ENCODE data around the gene ITGA3. TPM values are rescaled to one million over a fixed set of nuclear protein-coding genes. Genes with fewer than 3 reads are reported as not detected.
A peak's percentile ranks its signal among the peaks of the same experiment; 100 is the strongest.

The ITGA3 gene
- polyA plus RNA-seq, 3 donors, result 104 to 119 (median 112) TPM

DNA sequence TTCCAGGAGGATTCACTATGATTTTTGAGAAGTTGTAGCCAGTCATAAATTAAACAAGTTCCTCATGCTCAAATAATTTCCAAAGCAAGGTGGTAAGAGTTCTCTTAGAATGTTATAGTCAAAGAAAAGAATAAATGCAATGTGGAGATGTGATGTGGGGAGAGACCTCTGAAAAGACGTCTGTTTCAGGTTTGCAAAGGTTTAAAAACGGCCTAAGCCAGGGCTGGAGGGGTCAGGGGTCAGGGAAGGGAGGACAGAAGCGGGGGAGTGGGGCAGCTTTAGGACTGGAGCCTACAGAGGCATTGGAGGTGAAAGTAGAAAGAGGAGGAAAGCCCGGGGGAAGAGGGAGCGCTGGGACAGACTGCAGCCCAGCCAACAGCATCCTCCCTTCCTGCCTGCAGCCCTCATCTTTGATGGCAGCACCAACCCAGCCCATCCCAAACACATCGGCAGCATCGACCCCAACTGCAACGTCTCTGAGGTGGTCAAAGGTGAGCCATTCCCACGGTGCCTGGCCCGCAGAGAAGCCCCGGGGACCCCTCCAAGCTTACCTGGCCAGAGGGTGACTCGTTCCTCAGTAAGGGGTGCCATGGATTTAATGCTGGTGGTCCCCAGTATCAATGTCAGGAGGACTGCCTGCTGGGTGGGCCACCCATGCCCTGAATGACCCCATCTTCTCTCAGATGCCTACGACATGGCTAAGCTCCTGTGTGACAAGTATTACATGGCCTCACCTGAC is 50.7 kb downstream of the ITGA3 start:
- DNase-seq, result no peak

GRCh38 chr17:50107790-50108414 is 52.0 kb downstream of the ITGA3 start:
- DNase-seq, result no peak

GRCh38 chr17:50108556-50108955 is 52.6 kb downstream of the ITGA3 start:
- no peak for DNase-seq

DNA sequence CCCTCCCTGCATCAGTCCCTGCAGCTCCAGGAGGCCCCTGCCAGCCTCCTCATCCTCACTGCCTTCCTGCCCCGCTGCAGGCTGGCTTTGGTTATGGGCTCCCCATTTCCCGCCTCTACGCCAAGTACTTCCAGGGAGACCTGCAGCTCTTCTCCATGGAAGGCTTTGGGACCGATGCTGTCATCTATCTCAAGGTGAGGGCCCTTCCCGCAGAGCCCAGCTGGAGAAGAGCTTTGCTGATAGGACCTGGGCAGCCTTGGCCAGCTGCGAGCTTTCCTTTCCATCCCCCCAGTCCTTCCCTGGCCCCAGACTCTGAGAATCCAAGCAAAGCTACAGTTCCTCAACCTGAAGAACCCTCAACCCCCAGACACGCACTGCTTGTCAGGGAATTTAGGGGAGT is 53.3 kb downstream of the ITGA3 start:
- DNase-seq, result no peak

DNA sequence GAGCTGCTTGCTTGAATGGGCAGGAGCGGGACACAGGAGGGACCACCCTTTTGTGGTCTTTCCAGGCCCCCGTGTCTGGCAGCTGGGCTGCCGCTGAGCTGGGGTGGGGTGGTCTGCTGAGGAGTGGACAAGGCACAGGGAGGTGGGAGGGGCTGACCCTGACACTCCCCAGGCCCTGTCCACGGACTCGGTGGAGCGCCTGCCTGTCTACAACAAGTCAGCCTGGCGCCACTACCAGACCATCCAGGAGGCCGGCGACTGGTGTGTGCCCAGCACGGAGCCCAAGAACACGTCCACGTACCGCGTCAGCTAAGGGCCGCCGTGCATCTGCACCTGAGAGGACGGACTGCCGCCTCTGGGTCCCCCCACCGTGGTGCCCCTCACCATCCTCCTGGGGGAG is 53.9 kb downstream of the ITGA3 start:
- no peak for DNase-seq

GRCh38 chr17:50110591-50111349 is 54.9 kb downstream of the ITGA3 start:
- DNase-seq, result no peak

GRCh38 chr17:50111673-50112655 is 56.1 kb downstream of the ITGA3 start:
- no peak for DNase-seq

DNA sequence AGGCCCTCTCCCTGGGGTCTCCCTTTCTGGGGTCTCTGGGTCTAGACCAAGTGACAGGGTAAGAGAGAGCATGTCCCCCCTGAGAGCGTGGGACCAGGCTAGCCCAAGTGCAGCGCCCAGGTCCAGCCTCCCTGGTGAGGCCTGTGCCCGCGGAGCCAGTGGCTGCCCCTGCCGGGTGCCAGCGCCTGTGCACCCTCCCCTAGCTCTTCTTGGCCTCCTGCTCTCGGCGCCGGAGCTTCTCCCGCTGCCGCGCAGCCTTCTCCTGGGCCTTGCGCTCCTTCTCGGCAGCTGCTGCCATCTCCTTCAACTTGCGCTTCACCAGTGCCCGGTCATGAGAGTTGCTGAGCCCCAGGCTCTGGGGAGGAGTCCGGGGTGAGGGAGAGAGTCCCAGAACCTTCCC is 56.8 kb downstream of the ITGA3 start:
- no peak for DNase-seq

DNA sequence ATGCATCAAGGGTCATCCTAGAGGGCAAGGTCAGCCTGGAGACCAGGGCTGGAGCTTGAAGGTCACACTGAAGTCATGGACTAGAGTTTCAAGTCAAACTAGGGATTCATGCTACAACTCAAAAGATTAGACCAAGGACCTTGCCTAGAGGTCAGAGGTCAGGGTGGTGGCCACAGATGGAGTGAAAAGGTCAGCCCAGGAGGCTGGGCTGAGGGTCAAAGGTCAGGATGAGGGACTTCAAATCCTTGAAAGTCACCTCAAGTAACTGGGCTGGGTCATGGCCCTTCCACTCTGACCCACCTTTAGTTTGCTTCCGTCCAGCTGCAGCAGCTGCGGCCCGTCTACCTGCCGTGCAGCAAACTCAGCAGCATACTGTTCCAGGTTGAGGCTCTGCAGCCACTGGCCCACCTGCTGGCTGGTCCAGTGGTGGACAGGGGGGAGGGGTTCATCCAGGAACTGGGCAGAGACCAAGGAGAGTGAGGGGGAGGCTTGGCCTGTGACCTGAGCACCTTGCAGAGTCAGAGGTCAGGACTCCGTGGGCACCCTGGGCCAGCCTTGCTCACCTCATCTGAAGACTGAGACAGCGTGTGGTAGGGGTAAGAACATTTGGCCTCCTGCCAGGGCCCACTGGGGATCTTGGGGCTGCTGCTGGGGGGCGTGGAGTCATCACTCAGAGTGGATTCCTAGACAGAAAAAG is 57.9 kb downstream of the ITGA3 start:
- DNase-seq, result no peak

DNA sequence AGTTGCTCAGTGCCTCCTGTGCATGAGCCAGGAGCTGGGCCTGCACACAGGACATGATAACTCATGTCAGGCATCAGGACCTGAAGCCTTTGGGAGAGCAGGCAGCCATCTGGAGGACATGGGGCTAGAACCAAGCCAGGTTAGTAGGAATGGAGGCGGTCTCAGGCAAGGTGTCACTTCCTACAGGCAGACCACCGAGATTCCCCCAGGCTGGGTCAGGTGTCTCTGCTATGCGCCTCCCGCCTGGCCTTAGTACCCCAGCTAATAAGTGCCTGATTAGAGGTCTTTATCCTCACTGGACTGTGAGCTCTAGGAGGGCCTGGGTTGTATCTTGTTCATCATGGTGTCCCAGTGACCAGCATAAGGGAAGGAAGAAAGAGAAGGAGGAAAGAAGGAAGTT is 58.5 kb downstream of the ITGA3 start:
- DNase-seq, result no peak

DNA sequence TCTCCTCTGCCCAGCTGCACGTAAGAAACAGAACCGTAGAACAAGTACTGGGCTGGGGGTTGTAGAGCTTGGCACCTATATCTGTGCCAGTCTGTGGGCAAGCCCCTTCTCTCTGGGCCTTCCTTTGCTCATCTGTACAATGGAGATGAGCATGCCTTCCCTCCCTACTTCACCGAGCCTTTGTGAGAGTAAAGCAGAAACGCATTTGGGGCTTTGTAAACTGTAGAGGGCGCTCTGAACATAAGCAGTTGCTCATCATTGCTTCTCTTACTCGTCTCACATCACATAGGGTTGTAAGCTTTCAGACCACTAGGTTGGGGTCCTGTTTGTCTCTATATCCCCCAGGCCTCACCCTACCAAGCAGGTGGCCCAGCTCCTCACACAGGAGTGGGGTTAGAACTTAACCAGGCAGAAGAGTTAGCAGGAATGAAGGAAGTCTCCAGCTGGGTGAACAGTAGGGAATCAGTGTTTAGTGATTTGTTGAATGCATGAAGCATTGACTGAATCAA is 59.0 kb downstream of the ITGA3 start:
- no peak for DNase-seq

GRCh38 chr17:50115756-50116155 is 59.8 kb downstream of the ITGA3 start:
- DNase-seq, result no peak

DNA sequence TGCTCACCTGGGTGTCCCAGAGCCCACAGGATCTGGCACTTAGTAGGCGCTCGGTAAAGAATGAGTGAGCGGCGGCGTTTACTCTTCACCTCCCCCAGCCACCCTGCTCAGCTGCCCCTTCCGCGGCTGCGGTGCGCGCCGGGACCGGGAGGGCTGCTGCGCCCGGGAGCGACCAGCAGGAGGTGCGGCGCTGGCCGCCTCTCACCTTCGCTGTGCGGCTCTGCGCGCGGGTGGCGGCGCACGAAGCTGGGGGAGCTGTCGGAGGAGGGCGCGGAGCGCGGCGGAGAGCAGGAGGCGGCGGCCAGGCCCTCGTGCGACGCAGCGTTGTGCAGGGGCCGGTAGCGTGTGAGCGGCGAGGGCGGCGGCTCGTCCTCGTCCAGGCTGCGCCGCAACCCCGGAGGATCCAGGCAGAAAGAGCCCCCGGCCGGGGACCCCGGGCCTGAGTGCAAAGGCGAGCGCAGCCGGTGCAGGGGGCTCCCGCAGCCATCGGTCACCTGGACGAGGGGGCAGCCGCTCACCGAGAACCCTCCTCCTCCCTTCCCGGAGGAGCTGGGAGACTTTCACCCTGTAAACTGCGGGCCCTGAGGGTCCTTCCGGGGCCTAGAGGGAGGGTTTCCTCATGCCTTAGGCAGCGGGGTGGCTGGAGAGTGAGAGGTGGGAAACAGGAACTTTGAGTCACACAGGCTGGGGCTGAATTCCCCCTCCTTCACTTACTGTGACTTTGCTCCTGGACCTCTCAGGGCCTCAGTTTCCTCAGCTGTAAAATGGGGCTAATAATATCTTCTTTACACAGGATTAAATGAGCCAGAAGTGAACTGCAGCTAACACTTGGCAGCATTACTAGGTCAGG is 61.5 kb downstream of the ITGA3 start:
- DNase-seq, result peak; percentile 72

DNA sequence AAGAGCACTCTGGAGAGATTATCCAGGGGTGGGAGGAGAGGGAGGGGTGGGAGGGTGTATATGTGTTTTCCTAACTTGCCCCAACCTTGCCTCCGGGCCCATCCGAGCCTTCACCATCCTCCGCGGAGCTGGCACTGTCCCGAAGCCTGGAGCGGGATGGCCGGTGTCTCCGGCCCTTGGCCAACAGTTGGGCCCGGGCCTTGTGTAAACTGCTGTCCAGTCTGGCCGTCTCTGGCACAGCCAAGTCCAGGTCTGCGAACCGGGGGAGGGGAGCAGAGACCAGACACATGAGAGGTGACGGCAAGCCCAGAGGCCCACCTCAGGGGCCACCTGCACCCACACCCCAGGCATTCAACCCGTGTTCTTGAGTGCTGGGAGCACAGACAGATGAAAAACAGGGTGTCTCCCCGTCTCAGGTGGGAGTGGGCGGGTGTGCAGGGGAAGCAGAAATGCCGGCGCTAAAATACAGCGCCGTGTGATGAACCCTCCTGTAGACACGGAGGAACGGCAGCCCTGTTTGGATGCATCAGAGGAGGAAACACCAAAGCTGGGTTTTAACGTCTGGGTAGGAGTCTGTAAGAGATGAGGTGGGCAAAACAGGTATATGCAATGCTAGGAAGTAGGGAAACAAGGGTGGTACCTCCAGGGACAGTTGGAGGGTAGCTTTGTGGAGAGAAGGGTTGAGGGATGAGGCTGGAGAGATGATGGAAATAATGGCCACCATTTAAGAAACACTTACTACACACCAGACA is 62.3 kb downstream of the ITGA3 start:
- DNase-seq, result no peak

GRCh38 chr17:50118828-50119218 is 62.9 kb downstream of the ITGA3 start:
- DNase-seq, result no peak

DNA sequence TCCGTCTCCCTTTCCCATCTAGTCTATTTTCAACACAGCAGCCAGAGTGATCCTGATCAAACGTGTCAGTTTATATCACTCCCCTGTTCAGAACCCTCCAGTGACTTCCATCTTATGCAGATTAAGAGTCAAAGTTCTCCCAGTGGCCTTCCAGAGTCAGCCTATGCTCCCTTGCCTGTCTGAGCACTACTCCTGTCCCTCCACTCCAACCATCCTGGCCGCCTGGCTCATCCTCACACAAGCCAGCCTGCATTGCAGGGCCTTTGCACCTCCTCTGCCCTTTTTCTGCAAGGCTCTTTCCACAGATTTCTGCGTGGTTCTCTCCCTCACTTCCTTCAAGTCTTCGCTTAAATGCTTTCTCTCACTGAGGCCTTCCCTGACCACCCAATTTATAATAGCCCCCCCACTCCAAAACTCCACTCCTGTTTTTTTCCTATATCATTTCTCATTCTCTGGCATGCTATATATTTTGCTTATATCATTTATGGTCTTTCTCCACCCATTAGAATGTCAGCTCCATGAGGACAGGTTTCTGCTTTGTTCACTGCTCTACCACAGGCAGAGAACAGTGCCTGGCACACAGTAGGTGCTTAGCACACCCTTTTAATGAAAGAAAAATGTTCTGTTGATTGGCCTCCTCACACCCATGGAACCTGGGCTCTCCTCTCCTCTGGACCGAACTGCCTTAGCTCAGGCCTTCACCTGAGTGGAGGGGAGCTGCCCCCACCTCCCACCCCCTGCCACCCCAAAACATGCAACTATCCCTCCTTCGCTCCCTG is 64.8 kb downstream of the ITGA3 start:
- no peak for DNase-seq

GRCh38 chr17:50122945-50123344 is 67.0 kb downstream of the ITGA3 start:
- DNase-seq, result no peak

DNA sequence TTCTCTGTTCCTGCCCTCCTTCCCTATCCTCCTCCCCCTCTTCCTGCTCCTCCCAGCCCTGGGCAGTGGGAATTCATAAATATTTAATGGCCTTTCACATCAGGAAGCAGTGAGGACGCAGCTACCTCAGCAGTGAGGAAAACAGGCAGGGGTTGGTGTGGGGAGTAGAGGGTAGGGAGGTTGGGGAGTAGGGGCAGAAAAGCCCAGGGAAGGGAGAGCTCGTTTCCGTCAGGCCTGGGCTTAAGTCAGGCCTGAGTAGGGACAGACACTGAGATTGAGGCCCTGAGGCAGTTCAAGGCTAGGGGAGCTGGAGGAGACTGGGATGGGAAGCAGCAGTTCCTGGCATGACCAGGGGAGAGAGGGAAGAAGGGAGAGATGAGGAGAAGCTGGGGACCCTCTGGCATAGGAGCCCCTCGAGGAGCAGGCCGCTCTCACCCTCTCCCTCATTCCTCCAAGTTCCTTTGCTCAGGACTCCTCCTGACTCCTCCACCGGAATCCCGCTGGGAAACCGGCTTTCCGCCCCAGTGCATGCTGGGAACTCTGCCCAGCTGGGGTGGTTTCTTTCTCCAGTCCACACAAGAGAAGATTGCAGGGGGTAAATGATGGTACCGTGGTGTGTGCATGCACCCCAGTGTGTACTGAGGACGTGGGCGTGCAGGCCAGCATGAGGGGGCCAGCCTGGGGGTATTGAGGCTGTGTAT is 67.9 kb downstream of the ITGA3 start:
- no peak for DNase-seq

Data from renal pelvis (tissue), 4 donors.